ENCODE results near the gene HTN1. TPM values are rescaled to one million over a fixed set of nuclear protein-coding genes. Genes with fewer than 3 reads are reported as not detected.
"Not testable (repeated sequence)": the region's sequence is repeated elsewhere in the genome, so short reads cannot be mapped to it uniquely, and the experiment has no call there.

HTN1 gene
- polyA plus RNA-seq, 1 donor from 2014 or later = not detected

DNA sequence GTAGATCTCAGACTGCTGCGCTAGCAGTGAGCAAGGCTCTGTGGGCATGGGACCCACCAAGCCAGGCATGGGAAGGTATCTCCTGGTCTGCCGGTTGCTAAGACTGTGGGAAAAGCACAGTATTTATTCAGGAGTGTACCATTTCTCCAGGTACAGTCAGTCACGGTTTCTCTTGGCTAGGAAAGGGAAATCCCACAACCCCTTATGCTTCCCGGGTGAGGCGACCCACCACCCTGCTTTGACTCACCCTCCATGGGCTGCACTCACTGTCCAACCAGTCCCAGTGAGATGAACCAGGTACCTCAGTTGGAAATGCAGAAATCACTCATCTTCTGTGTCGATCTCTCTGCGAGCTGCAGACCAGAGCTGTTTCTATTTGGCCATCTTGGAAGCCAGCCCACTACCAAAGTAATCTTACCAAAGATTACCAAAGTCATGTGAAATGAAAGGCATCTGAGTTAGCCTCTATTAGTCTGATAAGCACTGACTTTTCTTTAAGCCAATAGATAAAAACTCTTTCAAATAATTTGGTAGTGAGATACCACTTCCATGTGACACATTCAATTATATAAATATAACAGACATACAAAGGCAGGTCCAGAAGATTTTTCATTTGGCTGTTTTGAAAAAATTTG, 8.5 kb upstream of the HTN1 start:
- H3K9ac ChIP-seq (ENCODE audit: low read length) = no peak overlapping the region
- no peak overlapping the region for H2AFZ ChIP-seq (ENCODE audit: low read depth, low read length)
- no peak overlapping the region for H3K4me3 ChIP-seq (ENCODE audit: low read length)
- no peaks in the 10 kb centered on the region for H3F3A ChIP-seq (ENCODE audit: insufficient read depth, low read length, poor library complexity, severe bottlenecking)
- no peak overlapping the region for H3K27ac ChIP-seq (ENCODE audit: low read length)
- no peaks in the 10 kb centered on the region for H3K79me2 ChIP-seq (replicated peaks; ENCODE audit: insufficient read depth, low read length)
- no peaks in the 10 kb centered on the region for H3K9me3 ChIP-seq (ENCODE audit: low read length)
- no peaks in the 10 kb centered on the region for H4K20me1 ChIP-seq (ENCODE audit: insufficient read depth)
- TF ChIP-seq, protein P1, sequence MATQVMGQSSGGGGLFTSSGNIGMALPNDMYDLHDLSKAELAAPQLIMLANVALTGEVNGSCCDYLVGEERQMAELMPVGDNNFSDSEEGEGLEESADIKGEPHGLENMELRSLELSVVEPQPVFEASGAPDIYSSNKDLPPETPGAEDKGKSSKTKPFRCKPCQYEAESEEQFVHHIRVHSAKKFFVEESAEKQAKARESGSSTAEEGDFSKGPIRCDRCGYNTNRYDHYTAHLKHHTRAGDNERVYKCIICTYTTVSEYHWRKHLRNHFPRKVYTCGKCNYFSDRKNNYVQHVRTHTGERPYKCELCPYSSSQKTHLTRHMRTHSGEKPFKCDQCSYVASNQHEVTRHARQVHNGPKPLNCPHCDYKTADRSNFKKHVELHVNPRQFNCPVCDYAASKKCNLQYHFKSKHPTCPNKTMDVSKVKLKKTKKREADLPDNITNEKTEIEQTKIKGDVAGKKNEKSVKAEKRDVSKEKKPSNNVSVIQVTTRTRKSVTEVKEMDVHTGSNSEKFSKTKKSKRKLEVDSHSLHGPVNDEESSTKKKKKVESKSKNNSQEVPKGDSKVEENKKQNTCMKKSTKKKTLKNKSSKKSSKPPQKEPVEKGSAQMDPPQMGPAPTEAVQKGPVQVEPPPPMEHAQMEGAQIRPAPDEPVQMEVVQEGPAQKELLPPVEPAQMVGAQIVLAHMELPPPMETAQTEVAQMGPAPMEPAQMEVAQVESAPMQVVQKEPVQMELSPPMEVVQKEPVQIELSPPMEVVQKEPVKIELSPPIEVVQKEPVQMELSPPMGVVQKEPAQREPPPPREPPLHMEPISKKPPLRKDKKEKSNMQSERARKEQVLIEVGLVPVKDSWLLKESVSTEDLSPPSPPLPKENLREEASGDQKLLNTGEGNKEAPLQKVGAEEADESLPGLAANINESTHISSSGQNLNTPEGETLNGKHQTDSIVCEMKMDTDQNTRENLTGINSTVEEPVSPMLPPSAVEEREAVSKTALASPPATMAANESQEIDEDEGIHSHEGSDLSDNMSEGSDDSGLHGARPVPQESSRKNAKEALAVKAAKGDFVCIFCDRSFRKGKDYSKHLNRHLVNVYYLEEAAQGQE (IDR thresholded peaks at IDR 0.05; ENCODE audit: borderline replicate concordance) = no peak
- TF ChIP-seq SMC3 (conservative IDR thresholded peaks at IDR 0.05; ENCODE audit: poor library complexity) = no peak
- TF ChIP-seq, protein P2, sequence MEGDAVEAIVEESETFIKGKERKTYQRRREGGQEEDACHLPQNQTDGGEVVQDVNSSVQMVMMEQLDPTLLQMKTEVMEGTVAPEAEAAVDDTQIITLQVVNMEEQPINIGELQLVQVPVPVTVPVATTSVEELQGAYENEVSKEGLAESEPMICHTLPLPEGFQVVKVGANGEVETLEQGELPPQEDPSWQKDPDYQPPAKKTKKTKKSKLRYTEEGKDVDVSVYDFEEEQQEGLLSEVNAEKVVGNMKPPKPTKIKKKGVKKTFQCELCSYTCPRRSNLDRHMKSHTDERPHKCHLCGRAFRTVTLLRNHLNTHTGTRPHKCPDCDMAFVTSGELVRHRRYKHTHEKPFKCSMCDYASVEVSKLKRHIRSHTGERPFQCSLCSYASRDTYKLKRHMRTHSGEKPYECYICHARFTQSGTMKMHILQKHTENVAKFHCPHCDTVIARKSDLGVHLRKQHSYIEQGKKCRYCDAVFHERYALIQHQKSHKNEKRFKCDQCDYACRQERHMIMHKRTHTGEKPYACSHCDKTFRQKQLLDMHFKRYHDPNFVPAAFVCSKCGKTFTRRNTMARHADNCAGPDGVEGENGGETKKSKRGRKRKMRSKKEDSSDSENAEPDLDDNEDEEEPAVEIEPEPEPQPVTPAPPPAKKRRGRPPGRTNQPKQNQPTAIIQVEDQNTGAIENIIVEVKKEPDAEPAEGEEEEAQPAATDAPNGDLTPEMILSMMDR (IDR thresholded peaks at IDR 0.05; ENCODE audit: poor library complexity, severe bottlenecking) = no peak
- TF ChIP-seq EP300 (conservative IDR thresholded peaks at IDR 0.05; ENCODE audit: poor library complexity, severe bottlenecking) = no peak
- TF ChIP-seq POLR2AphosphoS5 (IDR thresholded peaks at IDR 0.05) = no peak
- no peak for TF ChIP-seq MXI1 (conservative IDR thresholded peaks at IDR 0.05; ENCODE audit: poor library complexity, severe bottlenecking)
- no peak for TF ChIP-seq RAD21 (conservative IDR thresholded peaks at IDR 0.05)
- TF ChIP-seq EZH2 (IDR thresholded peaks at IDR 0.05; ENCODE audit: borderline replicate concordance, insufficient read depth, low read length, poor library complexity, severe bottlenecking) = no peak
- no peak for TF ChIP-seq TAF1 (IDR thresholded peaks at IDR 0.05; ENCODE audit: low read depth)
- no peak overlapping the region for H3K4me2 ChIP-seq (ENCODE audit: low read length)
- H3K36me3 ChIP-seq (ENCODE audit: insufficient read depth, low read length) = no peaks in the 10 kb centered on the region
- no peaks in the 10 kb centered on the region for H3K27me3 ChIP-seq (ENCODE audit: insufficient read depth, low read depth, low read length)
- H3K9me2 ChIP-seq (ENCODE audit: insufficient read depth, low read length) = no peaks in the 10 kb centered on the region

DNA sequence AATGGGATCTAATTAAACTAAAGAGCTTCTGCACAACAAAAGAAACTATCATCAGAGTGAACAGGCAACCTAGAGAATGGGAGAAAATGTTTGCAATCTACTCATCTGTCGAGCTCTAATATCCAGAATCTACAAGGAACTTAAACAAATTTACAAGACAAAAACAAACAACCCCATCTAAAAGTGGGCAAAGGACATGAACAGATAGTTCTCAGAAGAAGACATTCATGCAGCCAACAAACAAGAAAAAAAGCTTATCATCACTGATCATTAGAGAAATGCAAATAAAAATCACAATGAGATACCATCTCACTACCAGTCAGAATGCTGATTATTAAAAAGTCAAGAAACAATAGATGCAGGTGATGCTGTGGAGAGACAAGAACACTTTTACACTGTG, 6.3 kb downstream of the HTN1 start:
- H3K27ac ChIP-seq (ENCODE audit: low read length); H3K9me3 ChIP-seq (ENCODE audit: low read length); H3K36me3 ChIP-seq (ENCODE audit: insufficient read depth, low read length); H3K4me3 ChIP-seq (ENCODE audit: low read length); H3K4me2 ChIP-seq (ENCODE audit: low read length); H4K20me1 ChIP-seq (ENCODE audit: insufficient read depth); H3K9ac ChIP-seq (ENCODE audit: low read length); H3K27me3 ChIP-seq (ENCODE audit: insufficient read depth, low read depth, low read length); H3K79me2 ChIP-seq (replicated peaks; ENCODE audit: insufficient read depth, low read length); H3F3A ChIP-seq (ENCODE audit: insufficient read depth, low read length, poor library complexity, severe bottlenecking); H3K9me2 ChIP-seq (ENCODE audit: insufficient read depth, low read length); H2AFZ ChIP-seq (ENCODE audit: low read depth, low read length): not testable (repeated sequence)

DNA sequence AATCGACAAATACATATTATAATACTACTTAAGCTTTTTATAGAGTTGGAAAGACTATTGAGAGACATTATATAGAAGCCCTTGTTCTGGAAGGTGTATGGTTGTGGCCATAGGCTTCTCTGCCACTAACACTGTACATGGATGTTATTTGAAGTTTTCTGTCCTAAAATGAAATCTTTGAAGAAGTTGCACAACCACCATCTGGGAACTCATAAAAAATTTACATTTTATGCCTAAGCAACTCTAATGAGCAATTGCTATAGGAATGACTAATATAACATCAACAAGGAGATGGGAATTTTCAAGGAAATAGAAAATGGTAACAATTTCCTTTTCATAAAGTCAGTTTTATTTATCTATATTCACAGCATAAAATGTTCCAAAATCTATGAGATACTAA, 7.4 kb downstream of the HTN1 start:
- H3K27ac ChIP-seq (ENCODE audit: low read length) = no peak overlapping the region
- H3F3A ChIP-seq (ENCODE audit: insufficient read depth, low read length, poor library complexity, severe bottlenecking) = no peaks in the 10 kb centered on the region
- H3K4me2 ChIP-seq (ENCODE audit: low read length) = no peak overlapping the region
- H3K9me2 ChIP-seq (ENCODE audit: insufficient read depth, low read length) = no peaks in the 10 kb centered on the region
- no peaks in the 10 kb centered on the region for H3K9me3 ChIP-seq (ENCODE audit: low read length)
- no peak overlapping the region for H3K4me3 ChIP-seq (ENCODE audit: low read length)
- no peaks in the 10 kb centered on the region for H4K20me1 ChIP-seq (ENCODE audit: insufficient read depth)
- H2AFZ ChIP-seq (ENCODE audit: low read depth, low read length) = no peak overlapping the region
- no peaks in the 10 kb centered on the region for H3K27me3 ChIP-seq (ENCODE audit: insufficient read depth, low read depth, low read length)
- TF ChIP-seq, protein P2 (IDR thresholded peaks at IDR 0.05; ENCODE audit: poor library complexity, severe bottlenecking) = no peak
- TF ChIP-seq MXI1 (conservative IDR thresholded peaks at IDR 0.05; ENCODE audit: poor library complexity, severe bottlenecking) = no peak
- no peak for TF ChIP-seq POLR2AphosphoS5 (IDR thresholded peaks at IDR 0.05)
- no peak for TF ChIP-seq EZH2 (IDR thresholded peaks at IDR 0.05; ENCODE audit: borderline replicate concordance, insufficient read depth, low read length, poor library complexity, severe bottlenecking)
- TF ChIP-seq RAD21 (conservative IDR thresholded peaks at IDR 0.05) = no peak
- TF ChIP-seq TAF1 (IDR thresholded peaks at IDR 0.05; ENCODE audit: low read depth) = no peak
- no peak for TF ChIP-seq EP300 (conservative IDR thresholded peaks at IDR 0.05; ENCODE audit: poor library complexity, severe bottlenecking)
- TF ChIP-seq, protein P1 (IDR thresholded peaks at IDR 0.05; ENCODE audit: borderline replicate concordance) = no peak
- H3K9ac ChIP-seq (ENCODE audit: low read length) = no peak overlapping the region
- no peaks in the 10 kb centered on the region for H3K79me2 ChIP-seq (replicated peaks; ENCODE audit: insufficient read depth, low read length)
- H3K36me3 ChIP-seq (ENCODE audit: insufficient read depth, low read length) = no peaks in the 10 kb centered on the region

Data from neural cell (in vitro differentiated cells).